Effector CD4-positive, alpha-beta T cell (primary cell): ENCODE results near the gene CELA3B.
"Not testable (repeated sequence)": the region's sequence is repeated elsewhere in the genome, so short reads cannot be mapped to it uniquely, and the experiment has no call there.

Experiments
- DNase-seq: peaks from one replicate; pipeline ENCODE4 v3.0.0-alpha.2; 2020

CELA3B gene

GRCh38 chr1:21980515-21981220 is 3.8 kb downstream of the CELA3B start:
- not testable (repeated sequence) for DNase-seq

- not testable (repeated sequence) for DNase-seq
These were observed 4.4 kb downstream of the CELA3B start for GRCh38 chr1:21981253-21981652.

GRCh38 chr1:21982122-21982521 is 5.3 kb downstream of the CELA3B start:
- DNase-seq: not testable (repeated sequence)

GRCh38 chr1:21983539-21983938 is 6.7 kb downstream of the CELA3B start:
- DNase-seq: not testable (repeated sequence)

GRCh38 chr1:21985893-21986292 is 9.1 kb downstream of the CELA3B start:
- not testable (repeated sequence) for DNase-seq

GRCh38 chr1:21986386-21986785 is 9.6 kb downstream of the CELA3B start:
- not testable (repeated sequence) for DNase-seq

- DNase-seq: not testable (repeated sequence)
These were observed 13.0 kb downstream of the CELA3B start for GRCh38 chr1:21989672-21990393.

GRCh38 chr1:21992186-21992585 is 15.4 kb downstream of the CELA3B start:
- not testable (repeated sequence) for DNase-seq

GRCh38 chr1:21994716-21995115 is 17.9 kb downstream of the CELA3B start:
- not testable (repeated sequence) for DNase-seq

GRCh38 chr1:21996663-21996970 is 19.8 kb downstream of the CELA3B start:
- not testable (repeated sequence) for DNase-seq

GRCh38 chr1:21997891-21998623 is 21.2 kb downstream of the CELA3B start:
- DNase-seq: not testable (repeated sequence)

- not testable (repeated sequence) for DNase-seq
These were observed 21.9 kb downstream of the CELA3B start for GRCh38 chr1:21998624-21999294.

- not testable (repeated sequence) for DNase-seq
These were observed 22.8 kb downstream of the CELA3B start for GRCh38 chr1:21999645-22000044.

GRCh38 chr1:22001409-22001808 is 24.6 kb downstream of the CELA3B start, which contains the start of gene CELA3A:
Gene CELA3A (plus strand): TSS chr1:22001657. CDS start chr1:22001675, 18 bp downstream.
- no peak for DNase-seq

GRCh38 chr1:22002461-22002860 is 25.6 kb downstream of the CELA3B start:
- DNase-seq: not testable (repeated sequence)

- DNase-seq: not testable (repeated sequence)
These were observed 26.1 kb downstream of the CELA3B start for GRCh38 chr1:22002875-22003274.

GRCh38 chr1:22003959-22004358 is 27.1 kb downstream of the CELA3B start:
- not testable (repeated sequence) for DNase-seq

GRCh38 chr1:22005261-22006149 is 28.7 kb downstream of the CELA3B start:
- DNase-seq: peak; percentile 16

- not testable (repeated sequence) for DNase-seq
These were observed 29.9 kb downstream of the CELA3B start for GRCh38 chr1:22006736-22007135.

GRCh38 chr1:22007262-22007661 is 30.4 kb downstream of the CELA3B start:
- not testable (repeated sequence) for DNase-seq

GRCh38 chr1:22009566-22009965 is 32.7 kb downstream of the CELA3B start:
- not testable (repeated sequence) for DNase-seq

- not testable (repeated sequence) for DNase-seq
These were observed 35.9 kb downstream of the CELA3B start for GRCh38 chr1:22012752-22013151.
